Activated naive CD4-positive, alpha-beta T cell treated with anti-CD3 and anti-CD28 coated beads for 36 hours (primary cell): ENCODE results near the gene ITGA7. TPM values are rescaled to one million over a fixed set of nuclear protein-coding genes. Genes with fewer than 3 reads are reported as not detected.

Source experiments
- CTCF ChIA-PET: fragments of 350-600 bp; sonication (Branson Sonifier 250); formaldehyde crosslinking; loops from one replicate; lab custom pipeline; 2021; ENCODE audit warnings: antibody characterized with exemption; lab: Charles Lee
- DNase-seq: peaks from one replicate; pipeline ENCODE4 v3.0.0-alpha.2; 2020
- H3K27ac Mint-ChIP-seq: one replicate; pipeline ENCODE4 v1.8.0; 2021; ENCODE audit warnings: mild to moderate bottlenecking, mixed read lengths
- H3K27me3 Mint-ChIP-seq: one replicate; pipeline ENCODE4 v1.8.0; 2021; ENCODE audit warnings: low read depth, mixed read lengths
- H3K36me3 Mint-ChIP-seq: one replicate; pipeline ENCODE4 v1.8.0; 2021; ENCODE audit warnings: low read depth, mixed read lengths
- H3K4me1 Mint-ChIP-seq: one replicate; pipeline ENCODE4 v1.8.0; 2021; ENCODE audit warnings: low read depth, mixed read lengths
- H3K4me3 Mint-ChIP-seq: one replicate; pipeline ENCODE4 v1.8.0; 2021; ENCODE audit warnings: mild to moderate bottlenecking, moderate library complexity, mixed read lengths
- H3K9me3 Mint-ChIP-seq: one replicate; pipeline ENCODE4 v1.8.0; 2021; ENCODE audit warnings: mixed read lengths
- intact Hi-C: fragments of 100-400 bp; cut with micrococcal nuclease; formaldehyde crosslinking; loops from one replicate; pipeline ENCODE4 v1.15.1; 2023
- total RNA-seq, 2 experiments: library from RNA; stranded (reverse); gene quantifications; one replicate each; pipeline ENCODE4 v1.2.3, GENCODE V29; 2021

Gene ITGA7
- total RNA-seq, 2 experiments from 2014 or later: 3.9 to 4.8 TPM

GRCh38 chr12:55729819-55730818 lies 22.4 kb upstream of the ITGA7 start:
- H3K4me1 Mint-ChIP-seq: peaks cover 29% of the 10 kb centered on the region
- CTCF ChIA-PET: interaction anchor here (0.5 to 3.1 kb wide), 10 partner anchors 8 to 265 kb away, joined by 3 to 32 read pairs (median 4); partner anchors contain the start of genes BLOC1S1 and RDH5
- intact Hi-C loops: loop anchor here (1.0 to 10.0 kb wide), 5 partner anchors 8 to 455 kb away; partner anchors contain the start of genes BLOC1S1, PA2G4, PYM1 and SMARCC2
- peak; percentile 41 for DNase-seq
- H3K27ac Mint-ChIP-seq: peak overlapping the region; percentile 87
- H3K4me3 Mint-ChIP-seq: peak overlapping the region; percentile 90
- no peaks in the 10 kb centered on the region for H3K36me3 Mint-ChIP-seq
- no peaks in the 10 kb centered on the region for H3K27me3 Mint-ChIP-seq
- H3K9me3 Mint-ChIP-seq: no peaks in the 10 kb centered on the region

GRCh38 chr12:55728939-55729818 lies 21.5 kb upstream of the ITGA7 start, which contains the start of gene CD63:
CD63 (minus strand) TSS chr12:55729009; CDS start chr12:55728341, 668 bp downstream.
- Mint-ChIP-seq H3K27me3 (no peaks in the 10 kb centered on the region), H3K4me1 (peaks cover 29% of the 10 kb centered on the region), H3K9me3 (no peaks in the 10 kb centered on the region), H3K4me3 (peak within 1 kb of the TSS; percentile 90), H3K27ac (peak within 1 kb of the TSS; percentile 87), H3K36me3 (no peaks in the 10 kb centered on the region)
- CTCF ChIA-PET: interaction anchor here (0.8 to 3.1 kb wide), 8 partner anchors 9 to 267 kb away, joined by 3 to 32 read pairs (median 4); partner anchors contain the start of genes BLOC1S1 and RDH5
- peak; percentile 81 for DNase-seq
- intact Hi-C loops: loop anchor here (1.0 to 2.0 kb wide), 4 partner anchors 9 to 375 kb away; partner anchors contain the start of genes BLOC1S1, PA2G4 and PYM1

GRCh38 chr12:55728186-55728938 lies 20.7 kb upstream of the ITGA7 start:
- H3K36me3 Mint-ChIP-seq: peaks cover 2% of the 10 kb centered on the region
- DNase-seq: no peak
- peak overlapping the region; percentile 61 for H3K4me3 Mint-ChIP-seq
- no peak overlapping the region for H3K27ac Mint-ChIP-seq
- no peaks in the 10 kb centered on the region for H3K27me3 Mint-ChIP-seq
- no peaks in the 10 kb centered on the region for H3K9me3 Mint-ChIP-seq
- CTCF ChIA-PET: interaction anchor here (2.7 to 3.1 kb wide), 2 partner anchors 10 to 11 kb away, joined by 10 to 32 read pairs; no protein-coding TSS in a partner anchor
- peaks cover 29% of the 10 kb centered on the region for H3K4me1 Mint-ChIP-seq
- intact Hi-C loops: loop anchor here (2.0 kb wide), 1 partner anchor 198 kb away; the partner anchor contains the start of gene PYM1

- Mint-ChIP-seq H3K4me1 (peaks cover 29% of the 10 kb centered on the region), H3K27me3 (no peaks in the 10 kb centered on the region), H3K4me3 (peak overlapping the region; percentile 61), H3K27ac (peak overlapping the region; percentile 38), H3K36me3 (peaks cover 2% of the 10 kb centered on the region), H3K9me3 (no peaks in the 10 kb centered on the region)
- CTCF ChIA-PET: no interaction called here
- DNase-seq: no peak
- intact Hi-C loops: loop anchor here (2.0 kb wide), 1 partner anchor 199 kb away; the partner anchor contains the start of gene PYM1
These were observed 20.0 kb upstream of the ITGA7 start for GRCh38 chr12:55727643-55728185.

GRCh38 chr12:55726971-55727370 lies 19.3 kb upstream of the ITGA7 start:
- Mint-ChIP-seq H3K4me1 (peaks cover 29% of the 10 kb centered on the region), H3K4me3 (peak overlapping the region; percentile 61), H3K27ac (peak overlapping the region; percentile 38), H3K27me3 (no peaks in the 10 kb centered on the region), H3K36me3 (peaks cover 2% of the 10 kb centered on the region), H3K9me3 (no peaks in the 10 kb centered on the region)
- DNase-seq: no peak
- intact Hi-C loops: no loop called here
- CTCF ChIA-PET: no interaction called here

GRCh38 chr12:55725556-55725955 lies 17.9 kb upstream of the ITGA7 start:
- no peaks in the 10 kb centered on the region for H3K9me3 Mint-ChIP-seq
- DNase-seq: no peak
- peaks cover 26% of the 10 kb centered on the region for H3K4me1 Mint-ChIP-seq
- H3K36me3 Mint-ChIP-seq: peaks cover 2% of the 10 kb centered on the region
- intact Hi-C loops: no loop called here
- H3K27ac Mint-ChIP-seq: no peak overlapping the region
- no peak overlapping the region for H3K4me3 Mint-ChIP-seq
- CTCF ChIA-PET: interaction anchor here (0.7 to 1.9 kb wide), 5 partner anchors 9 to 202 kb away, joined by 3 to 27 read pairs (median 4); partner anchors contain the start of genes BLOC1S1 and PYM1
- H3K27me3 Mint-ChIP-seq: no peaks in the 10 kb centered on the region

GRCh38 chr12:55724940-55725309 lies 17.2 kb upstream of the ITGA7 start:
- peaks cover 2% of the 10 kb centered on the region for H3K36me3 Mint-ChIP-seq

GRCh38 chr12:55724226-55724939 lies 16.7 kb upstream of the ITGA7 start:
- DNase-seq: peak; percentile 85
- CTCF ChIA-PET: interaction anchor here (0.6 to 1.9 kb wide), 5 partner anchors 9 to 1348 kb away, joined by 3 to 27 read pairs (median 4); partner anchors contain the start of gene BLOC1S1
- H3K4me1 Mint-ChIP-seq: peaks cover 15% of the 10 kb centered on the region
- H3K27ac Mint-ChIP-seq: peak overlapping the region; percentile 24
- H3K27me3 Mint-ChIP-seq: no peaks in the 10 kb centered on the region
- intact Hi-C loops: loop anchor here (1.0 kb wide), 1 partner anchor 13 kb away; no protein-coding TSS in a partner anchor
- no peak overlapping the region for H3K4me3 Mint-ChIP-seq
- no peaks in the 10 kb centered on the region for H3K9me3 Mint-ChIP-seq
- H3K36me3 Mint-ChIP-seq: peaks cover 2% of the 10 kb centered on the region

More at GRCh38 chr12:55724940-55725309, 17.2 kb upstream of the ITGA7 start:
- no peaks in the 10 kb centered on the region for H3K27me3 Mint-ChIP-seq
- intact Hi-C loops: loop anchor here (1.0 kb wide), 1 partner anchor 12 kb away; no protein-coding TSS in a partner anchor
- CTCF ChIA-PET: interaction anchor here (0.7 to 1.9 kb wide), 5 partner anchors 9 to 202 kb away, joined by 3 to 27 read pairs (median 4); partner anchors contain the start of genes BLOC1S1 and PYM1
- H3K4me1 Mint-ChIP-seq: peaks cover 20% of the 10 kb centered on the region
- no peak overlapping the region for H3K4me3 Mint-ChIP-seq
- H3K9me3 Mint-ChIP-seq: no peaks in the 10 kb centered on the region
- no peak overlapping the region for H3K27ac Mint-ChIP-seq
- DNase-seq: no peak

GRCh38 chr12:55723516-55724225 lies 16.0 kb upstream of the ITGA7 start:
- Mint-ChIP-seq H3K27ac (peak overlapping the region; percentile 53), H3K27me3 (no peaks in the 10 kb centered on the region), H3K36me3 (peaks cover 2% of the 10 kb centered on the region), H3K4me1 (peaks cover 16% of the 10 kb centered on the region), H3K9me3 (no peaks in the 10 kb centered on the region), H3K4me3 (no peak overlapping the region)
- CTCF ChIA-PET: interaction anchor here (0.8 to 1.0 kb wide), 2 partner anchors 9 to 15 kb away, joined by 3 read pairs; no protein-coding TSS in a partner anchor
- no peak for DNase-seq
- intact Hi-C loops: loop anchor here (1.0 kb wide), 1 partner anchor 14 kb away; no protein-coding TSS in a partner anchor
